ENCODE data around the gene BRPF3. TPM values are rescaled to one million over a fixed set of nuclear protein-coding genes. Genes with fewer than 3 reads are reported as not detected.
"Not testable (repeated sequence)": the region's sequence is repeated elsewhere in the genome, so short reads cannot be mapped to it uniquely, and the experiment has no call there.

The BRPF3 gene
- total RNA-seq, 1 experiment from 2014 or later, result 12.1 TPM

GRCh38 chr6:36200154-36200891 is 3.8 kb downstream of the BRPF3 start:
- no peak for DNase-seq (ENCODE audit: low spot score)

DNA sequence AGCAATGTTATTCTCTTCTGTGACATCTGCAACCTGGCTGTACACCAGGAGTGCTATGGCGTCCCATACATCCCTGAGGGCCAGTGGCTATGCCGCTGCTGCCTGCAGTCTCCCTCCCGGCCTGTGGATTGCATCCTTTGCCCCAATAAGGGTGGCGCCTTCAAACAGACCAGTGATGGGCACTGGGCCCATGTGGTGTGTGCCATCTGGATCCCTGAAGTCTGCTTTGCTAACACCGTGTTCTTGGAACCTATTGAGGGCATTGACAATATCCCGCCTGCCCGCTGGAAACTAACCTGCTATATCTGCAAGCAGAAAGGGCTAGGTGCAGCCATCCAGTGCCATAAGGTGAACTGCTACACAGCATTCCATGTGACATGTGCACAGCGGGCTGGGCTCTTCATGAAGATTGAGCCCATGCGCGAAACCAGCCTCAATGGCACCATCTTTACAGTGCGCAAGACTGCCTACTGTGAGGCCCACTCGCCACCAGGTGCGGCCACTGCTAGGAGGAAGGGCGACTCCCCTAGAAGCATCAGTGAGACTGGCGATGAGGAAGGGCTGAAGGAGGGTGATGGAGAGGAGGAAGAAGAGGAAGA is 4.6 kb downstream of the BRPF3 start:
- no peak for DNase-seq (ENCODE audit: low spot score)

- DNase-seq (ENCODE audit: low spot score), result no peak
These were observed 5.1 kb downstream of the BRPF3 start for GRCh38 chr6:36201612-36202011.

DNA sequence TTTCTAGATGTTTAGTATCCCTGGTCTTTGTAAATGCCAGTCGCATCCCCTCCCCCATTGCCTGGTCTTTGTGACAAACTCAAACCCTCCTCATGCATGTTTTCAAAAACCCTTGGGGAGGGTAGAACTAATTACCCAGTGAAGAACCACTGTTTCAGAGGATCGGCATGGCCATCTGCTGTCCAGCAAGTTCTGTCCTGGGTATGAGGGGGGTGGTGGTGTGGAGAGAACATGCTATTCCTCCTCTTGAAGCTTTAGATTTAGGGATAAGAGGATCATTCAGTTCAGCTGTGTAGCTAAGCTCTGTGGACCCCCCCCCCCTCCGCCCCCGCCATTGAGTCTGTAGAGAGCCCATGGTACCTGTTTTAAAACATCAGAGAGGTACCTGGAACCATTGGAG is 5.6 kb downstream of the BRPF3 start:
- no peak for DNase-seq (ENCODE audit: low spot score)

- no peak for DNase-seq (ENCODE audit: low spot score)
These were observed 7.7 kb downstream of the BRPF3 start for GRCh38 chr6:36204068-36204753.

- DNase-seq (ENCODE audit: low spot score), result no peak
These were observed 10.6 kb downstream of the BRPF3 start for GRCh38 chr6:36207155-36207554.

DNA sequence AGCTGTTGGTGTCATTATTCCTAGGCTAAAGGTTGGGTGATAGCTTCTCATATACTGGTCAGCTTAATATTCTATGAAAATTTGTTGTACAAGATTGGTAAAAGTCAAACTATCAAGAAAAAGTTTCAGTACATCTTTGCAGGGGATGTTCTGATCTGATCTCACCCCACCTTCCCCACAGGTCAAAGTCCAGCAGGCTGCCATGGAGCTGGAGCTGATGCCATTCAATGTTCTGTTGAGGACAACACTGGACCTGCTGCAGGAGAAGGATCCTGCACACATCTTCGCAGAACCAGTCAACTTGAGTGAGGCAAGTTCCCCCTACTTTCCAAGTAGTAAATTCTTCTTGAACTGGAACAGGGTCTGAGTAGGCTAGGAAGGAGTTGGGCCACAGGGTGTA is 13.1 kb downstream of the BRPF3 start:
- no peak for DNase-seq (ENCODE audit: low spot score)

GRCh38 chr6:36210182-36210581 is 13.6 kb downstream of the BRPF3 start:
- no peak for DNase-seq (ENCODE audit: low spot score)

DNA sequence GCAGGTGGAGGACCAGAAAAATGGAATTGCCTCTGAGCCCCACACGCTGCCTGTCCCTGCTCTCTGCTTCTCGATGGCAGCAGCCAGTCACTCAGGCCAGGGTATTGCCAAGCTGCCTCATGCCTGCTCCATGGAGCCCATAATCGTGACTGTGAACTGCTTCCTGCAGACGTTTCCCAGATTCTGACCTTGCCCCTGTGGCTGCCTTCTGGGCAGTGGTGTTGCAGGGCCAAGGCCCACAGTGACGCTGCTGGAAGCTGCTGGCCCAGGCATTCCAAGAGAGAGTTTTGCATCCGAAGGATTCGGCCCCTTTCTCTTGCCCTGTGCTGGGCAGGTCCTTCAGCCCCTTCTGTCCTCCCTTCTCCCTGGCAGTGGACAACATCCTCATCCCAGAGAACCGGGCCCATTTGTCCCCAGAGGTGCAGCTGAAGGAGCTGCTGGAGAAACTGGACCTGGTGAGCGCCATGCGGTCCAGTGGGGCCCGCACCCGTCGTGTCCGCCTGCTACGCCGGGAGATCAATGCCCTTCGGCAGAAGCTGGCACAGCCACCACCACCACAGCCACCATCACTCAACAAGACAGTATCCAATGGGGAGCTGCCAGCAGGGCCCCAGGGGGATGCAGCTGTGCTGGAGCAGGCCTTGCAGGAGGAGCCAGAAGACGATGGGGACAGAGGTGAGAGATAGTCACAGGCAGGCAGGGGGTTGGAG is 14.5 kb downstream of the BRPF3 start:
- DNase-seq (ENCODE audit: low spot score), result no peak

DNA sequence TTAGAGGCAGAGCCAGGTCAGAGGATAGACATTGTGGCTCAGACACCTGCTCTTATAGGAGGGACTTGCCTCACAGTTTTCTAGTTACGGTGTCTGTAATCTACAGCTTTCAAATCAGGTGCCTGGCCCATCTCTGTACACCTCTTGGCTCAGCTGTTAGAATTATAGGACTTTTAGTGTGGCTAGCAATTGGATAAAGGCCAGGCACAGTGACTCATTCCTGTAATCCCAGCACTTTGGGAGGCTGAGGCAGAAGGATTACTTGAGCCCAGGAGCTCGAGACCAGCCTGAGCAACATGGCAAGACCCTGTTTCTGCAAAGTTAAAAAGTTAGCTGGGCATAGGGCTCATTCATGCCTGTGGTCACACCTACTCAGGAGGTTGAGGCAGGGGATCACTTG is 20.0 kb downstream of the BRPF3 start:
- DNase-seq (ENCODE audit: low spot score), result no peak

DNA sequence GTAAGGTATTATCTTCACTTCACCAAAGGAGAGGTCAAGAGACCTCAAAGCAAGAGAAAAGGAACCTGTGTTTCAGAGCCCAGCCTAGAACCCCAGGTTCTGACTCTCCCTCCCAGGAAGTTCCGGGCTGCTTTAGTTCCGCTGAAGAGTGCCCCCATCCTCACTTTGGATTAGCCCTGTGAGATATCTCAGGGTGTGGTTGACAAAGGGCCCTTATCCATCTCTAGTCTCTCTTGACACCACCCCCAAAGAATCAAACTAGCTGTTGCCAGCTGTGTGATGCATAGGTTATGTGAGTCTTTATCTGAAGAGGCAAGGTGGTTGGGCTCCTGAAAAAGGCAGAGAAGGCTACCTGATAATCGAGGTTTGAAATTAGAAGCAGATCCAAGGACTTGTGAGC is 20.6 kb downstream of the BRPF3 start:
- no peak for DNase-seq (ENCODE audit: low spot score)

- no peak for DNase-seq (ENCODE audit: low spot score)
These were observed 21.4 kb downstream of the BRPF3 start for GRCh38 chr6:36217946-36218345.

GRCh38 chr6:36218516-36218915 is 22.0 kb downstream of the BRPF3 start:
- not testable (repeated sequence) for DNase-seq (ENCODE audit: low spot score)

DNA sequence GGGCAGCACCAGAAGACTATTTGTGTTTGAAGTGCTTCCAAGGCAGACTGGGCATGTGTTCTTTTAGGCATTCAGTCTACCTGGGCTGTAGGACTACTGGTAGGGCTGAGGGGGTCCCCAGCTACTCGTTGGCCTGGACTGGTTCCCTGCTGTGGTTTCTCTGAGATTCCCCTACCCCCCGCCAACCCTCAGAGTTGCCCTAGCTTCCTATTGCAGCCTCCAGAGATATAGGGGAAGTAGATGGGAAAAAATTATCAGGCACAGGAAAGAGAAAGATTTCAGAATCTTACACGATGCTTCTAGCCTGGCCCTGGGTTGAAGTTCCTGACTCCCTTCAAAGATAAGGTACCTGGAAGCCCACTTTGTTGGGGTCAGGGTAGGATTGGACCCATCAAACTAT is 22.5 kb downstream of the BRPF3 start:
- no peak for DNase-seq (ENCODE audit: low spot score)

- DNase-seq (ENCODE audit: low spot score), result no peak
These were observed 23.7 kb downstream of the BRPF3 start for GRCh38 chr6:36220226-36220625.

DNA sequence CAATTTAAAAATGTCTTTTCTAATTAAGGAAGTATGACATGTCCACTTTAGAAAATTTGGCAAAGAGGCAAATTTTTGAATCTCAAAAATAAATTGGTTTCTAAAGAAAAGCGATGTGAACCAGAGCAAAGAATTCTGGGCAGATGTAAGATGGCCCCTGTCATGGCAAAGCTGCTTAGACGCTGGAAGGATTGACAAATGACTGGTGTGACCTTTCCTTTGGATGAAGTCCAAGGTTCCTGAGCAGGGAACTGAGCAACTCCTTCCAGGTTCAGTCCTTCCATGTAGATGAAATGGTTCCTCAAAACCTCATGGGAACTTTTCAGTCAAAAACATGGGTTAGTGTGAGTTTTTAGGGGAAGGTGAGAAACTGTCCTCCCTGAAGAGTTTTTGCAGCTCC is 25.1 kb downstream of the BRPF3 start:
- DNase-seq (ENCODE audit: low spot score), result no peak

DNA sequence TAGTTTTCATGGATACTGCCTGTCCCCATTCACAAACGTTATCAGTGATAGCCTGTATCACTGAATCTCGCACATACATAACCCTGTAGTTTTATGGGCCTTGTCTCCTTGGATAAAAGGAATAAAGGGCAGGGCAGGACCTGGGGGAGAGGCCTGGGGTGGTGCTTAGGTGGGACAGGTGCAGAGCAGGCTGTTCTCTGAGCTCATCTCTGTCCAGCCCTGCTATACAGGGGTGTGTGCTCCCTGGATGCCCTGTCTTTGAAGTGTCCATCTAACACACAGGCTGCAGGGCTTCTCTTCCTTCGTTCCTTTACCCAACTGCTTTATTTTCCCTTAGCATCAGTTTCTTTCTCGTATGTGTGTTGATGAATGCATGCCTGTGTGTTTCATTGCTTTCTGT is 26.4 kb downstream of the BRPF3 start:
- DNase-seq (ENCODE audit: low spot score), result no peak

DNA sequence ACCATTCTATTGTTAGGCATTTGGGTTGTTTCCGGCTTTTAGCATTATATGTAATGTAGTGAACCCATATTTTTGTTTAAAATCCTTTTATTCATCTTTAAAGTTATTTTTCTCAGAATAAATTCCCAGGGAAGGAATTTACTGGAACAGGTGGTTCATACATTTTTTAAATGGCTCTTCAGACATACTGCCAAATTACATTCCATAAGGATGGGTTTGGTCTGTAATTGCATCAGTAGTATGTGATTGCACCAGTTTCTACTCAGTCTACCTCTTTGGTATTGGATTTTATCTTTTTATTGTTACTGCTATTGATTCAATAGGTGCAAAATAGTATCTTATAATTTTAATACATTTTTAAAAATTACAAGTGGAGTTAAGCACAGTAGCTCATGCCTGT is 27.2 kb downstream of the BRPF3 start:
- DNase-seq (ENCODE audit: low spot score), result no peak

DNA sequence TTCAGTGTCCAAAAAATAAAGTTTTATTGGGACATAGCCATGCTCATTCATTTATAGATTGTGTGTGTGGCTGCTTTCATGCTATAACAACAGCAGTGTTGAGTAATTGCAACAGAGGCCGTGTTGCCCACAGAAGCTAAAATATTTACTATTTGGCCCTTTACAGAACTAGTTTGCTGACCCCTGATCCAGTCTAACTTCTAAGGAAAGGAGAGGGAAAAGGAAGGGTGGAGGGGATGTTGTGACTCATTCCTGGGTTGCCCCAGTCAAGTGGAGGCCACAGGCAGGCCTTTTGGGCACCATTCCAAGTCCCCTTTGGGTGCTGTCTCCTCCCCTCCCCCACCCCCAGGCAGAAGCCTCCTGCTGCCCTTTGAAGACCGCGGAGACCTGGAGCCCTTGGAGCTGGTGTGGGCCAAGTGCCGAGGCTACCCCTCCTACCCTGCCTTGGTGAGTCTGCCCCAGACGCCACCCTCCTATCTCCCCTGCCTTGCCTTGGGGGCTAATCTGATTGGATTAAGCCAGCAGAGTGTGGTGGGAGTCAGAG is 28.4 kb downstream of the BRPF3 start:
- DNase-seq (ENCODE audit: low spot score), result no peak

DNA sequence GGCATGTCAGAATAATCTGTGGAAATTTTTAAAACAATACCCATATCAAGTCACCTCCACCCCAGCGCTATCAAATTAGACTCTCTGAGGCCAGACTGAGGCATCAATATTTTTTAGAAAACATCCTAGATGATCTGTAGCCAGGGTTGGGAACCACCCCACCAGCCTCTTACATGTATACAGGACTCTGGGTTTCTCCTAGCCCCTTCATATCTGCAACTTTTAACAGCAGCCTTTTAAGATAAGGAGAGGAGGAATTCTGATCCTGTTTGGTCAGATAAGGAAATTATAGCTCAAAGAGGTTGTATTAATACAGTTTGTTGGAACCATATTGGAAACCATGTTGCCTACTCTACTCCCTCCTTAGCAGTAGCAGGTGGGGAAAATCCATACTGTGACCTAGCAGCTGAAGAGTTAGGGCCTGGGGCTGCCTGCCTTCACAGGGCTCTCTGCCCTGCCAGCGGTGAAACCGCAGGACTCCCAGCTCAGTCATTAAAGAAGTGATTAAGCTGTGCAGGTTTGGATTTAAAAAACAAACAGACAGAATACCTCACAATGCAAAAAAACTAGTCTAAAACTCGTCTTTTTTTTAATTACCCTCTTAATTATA is 30.0 kb downstream of the BRPF3 start:
- DNase-seq (ENCODE audit: low spot score), result no peak

DNA sequence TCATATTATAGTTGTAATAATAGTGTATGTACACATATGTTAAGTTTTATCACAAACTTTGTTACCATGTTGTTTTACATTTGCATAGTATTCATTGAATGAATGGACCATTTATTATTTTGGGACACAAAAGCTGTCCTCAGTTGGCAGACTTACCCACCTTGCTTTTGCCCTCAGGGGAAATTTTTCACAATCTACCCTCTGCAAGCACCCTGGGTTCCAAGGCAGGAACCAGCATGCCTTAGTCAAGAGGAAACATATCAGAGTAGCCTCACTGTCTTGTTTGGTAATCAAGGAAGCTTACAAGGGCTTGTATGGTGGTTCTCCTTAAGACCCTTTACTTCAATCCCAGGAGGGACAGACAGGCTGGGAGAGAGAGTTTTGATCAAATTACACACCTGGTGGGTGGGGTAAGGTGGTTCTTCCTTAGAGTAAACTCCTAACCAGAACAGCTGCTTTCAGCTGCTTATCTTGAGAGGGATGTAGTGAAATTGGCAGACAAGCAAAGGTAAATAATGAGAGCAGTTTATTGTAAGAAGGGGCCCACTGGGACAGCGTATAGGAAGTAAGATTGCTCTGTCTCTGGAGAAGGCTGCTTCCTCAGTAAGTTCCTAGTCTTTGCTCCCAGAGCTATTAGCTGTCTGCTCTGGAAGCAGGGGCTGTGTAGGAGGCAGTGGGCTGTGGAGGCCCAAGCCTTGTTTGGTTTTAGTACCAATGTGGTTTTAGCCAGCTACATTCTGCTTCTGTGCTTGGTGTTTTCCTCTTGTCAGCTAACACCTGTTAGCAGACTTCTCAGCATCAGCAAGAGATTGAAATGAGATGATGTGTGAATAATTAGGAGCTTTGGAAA is 31.1 kb downstream of the BRPF3 start:
- no peak for DNase-seq (ENCODE audit: low spot score)
